ENCODE measurements around the gene SET.

- peak; percentile 94 for TF ChIP-seq POLR2AphosphoS5 (IDR thresholded peaks at IDR 0.05; ENCODE audit: insufficient read depth, low read depth, low read length)
- no peak for TF ChIP-seq CTCF (IDR thresholded peaks at IDR 0.05; ENCODE audit: extremely low read depth in 1 of 2, insufficient read depth in 1 of 2, low read depth in 1 of 2, low read length in 2 of 2)
- TF ChIP-seq MYC (IDR thresholded peaks at IDR 0.05; ENCODE audit: low read depth, low read length), result no peak
- no peak for TF ChIP-seq EZH2 (IDR thresholded peaks at IDR 0.05; ENCODE audit: borderline replicate concordance, low read depth, low read length, severe bottlenecking)
- TF ChIP-seq POLR2A (IDR thresholded peaks at IDR 0.05; ENCODE audit: low read depth, low read length), result peak; percentile 94
These were observed 35.1 kb downstream of the SET start, which contains the start of gene ZDHHC12 for GRCh38 chr9:128723866-128724743.
